ENCODE data around the gene MANBA.

Gene MANBA

DNA sequence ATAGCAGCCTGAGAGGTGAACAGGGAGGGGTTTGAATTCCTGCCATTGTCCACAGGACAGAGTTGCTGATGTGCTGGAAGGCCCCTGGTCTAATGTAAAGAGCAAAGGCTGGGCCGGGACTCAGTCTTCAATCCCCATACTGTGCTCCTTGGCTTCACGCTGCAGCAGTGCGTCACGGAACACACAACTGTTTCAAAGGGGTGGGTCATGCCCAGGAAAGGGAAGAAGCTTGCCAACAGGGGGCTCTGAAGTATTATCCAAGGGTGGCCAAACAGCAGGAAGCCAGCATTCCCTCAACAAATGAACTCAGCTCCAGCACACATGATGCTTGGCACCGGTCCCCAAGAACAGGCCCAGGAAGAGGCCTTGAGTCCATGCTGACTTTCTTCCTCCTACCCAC, 137.1 kb downstream of the MANBA start (continued):
- TF ChIP-seq, protein P1, sequence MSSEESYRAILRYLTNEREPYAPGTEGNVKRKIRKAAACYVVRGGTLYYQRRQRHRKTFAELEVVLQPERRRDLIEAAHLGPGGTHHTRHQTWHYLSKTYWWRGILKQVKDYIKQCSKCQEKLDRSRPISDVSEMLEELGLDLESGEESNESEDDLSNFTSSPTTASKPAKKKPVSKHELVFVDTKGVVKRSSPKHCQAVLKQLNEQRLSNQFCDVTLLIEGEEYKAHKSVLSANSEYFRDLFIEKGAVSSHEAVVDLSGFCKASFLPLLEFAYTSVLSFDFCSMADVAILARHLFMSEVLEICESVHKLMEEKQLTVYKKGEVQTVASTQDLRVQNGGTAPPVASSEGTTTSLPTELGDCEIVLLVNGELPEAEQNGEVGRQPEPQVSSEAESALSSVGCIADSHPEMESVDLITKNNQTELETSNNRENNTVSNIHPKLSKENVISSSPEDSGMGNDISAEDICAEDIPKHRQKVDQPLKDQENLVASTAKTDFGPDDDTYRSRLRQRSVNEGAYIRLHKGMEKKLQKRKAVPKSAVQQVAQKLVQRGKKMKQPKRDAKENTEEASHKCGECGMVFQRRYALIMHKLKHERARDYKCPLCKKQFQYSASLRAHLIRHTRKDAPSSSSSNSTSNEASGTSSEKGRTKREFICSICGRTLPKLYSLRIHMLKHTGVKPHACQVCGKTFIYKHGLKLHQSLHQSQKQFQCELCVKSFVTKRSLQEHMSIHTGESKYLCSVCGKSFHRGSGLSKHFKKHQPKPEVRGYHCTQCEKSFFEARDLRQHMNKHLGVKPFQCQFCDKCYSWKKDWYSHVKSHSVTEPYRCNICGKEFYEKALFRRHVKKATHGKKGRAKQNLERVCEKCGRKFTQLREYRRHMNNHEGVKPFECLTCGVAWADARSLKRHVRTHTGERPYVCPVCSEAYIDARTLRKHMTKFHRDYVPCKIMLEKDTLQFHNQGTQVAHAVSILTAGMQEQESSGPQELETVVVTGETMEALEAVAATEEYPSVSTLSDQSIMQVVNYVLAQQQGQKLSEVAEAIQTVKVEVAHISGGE (tag by site-specific recombination; conservative IDR thresholded peaks at IDR 0.05; ENCODE audit: low read depth) = no peak
- TF ChIP-seq ZNF777 (tag by site-specific recombination; IDR thresholded peaks at IDR 0.05; ENCODE audit: borderline replicate concordance) = no peak
- TF ChIP-seq ZSCAN30 (tag by site-specific recombination; IDR thresholded peaks at IDR 0.05) = no peak
- no peak for TF ChIP-seq SCRT2 (tag by site-specific recombination; IDR thresholded peaks at IDR 0.05)
- no peak for TF ChIP-seq REST (tag by site-specific recombination; IDR thresholded peaks at IDR 0.05)

GRCh38 chr4:102620697-102621497, 139.9 kb downstream of the MANBA start:
- Histone ChIP-seq H3K27ac (ENCODE audit: extremely low read depth, low read depth, low read length) (no peak overlapping the region), H3K4me1 (ENCODE audit: control insufficient read depth, insufficient read depth, low read length) (no peaks in the 10 kb centered on the region), H3K9me3 (ENCODE audit: control insufficient read depth, insufficient read depth, low read depth, low read length) (no peaks in the 10 kb centered on the region), H3K4me3 (ENCODE audit: low read depth, low read length) (peak overlapping the region; percentile 9; the same call in 1 of the 2 replicates), H3K36me3 (ENCODE audit: control insufficient read depth in 2 of 2, insufficient read depth in 1 of 2, low read length in 2 of 2) (peaks cover 0 to 7% of the 10 kb centered on the region in 2 experiments; a peak in 1 of 3 replicates)
- CTCF ChIA-PET = interaction anchor here (0.5 to 2.5 kb wide), 26 partner anchors 10 to 558 kb away, joined by 3 to 34 read pairs (median 4); partner anchors contain the start of genes BDH2, SLC9B1 and UBE2D3
- POLR2A ChIA-PET = interaction anchor here (1.2 to 1.5 kb wide), 2 partner anchors 206 to 248 kb away, joined by 7 to 8 read pairs; partner anchors contain the start of genes CISD2 and UBE2D3
- TF ChIP-seq ZNF366 (tag by site-specific recombination; conservative IDR thresholded peaks at IDR 0.05) (peak; percentile 34; the same call in 1 of the 2 replicates), ZNF112 (tag by site-specific recombination; IDR thresholded peaks at IDR 0.05) (no peak), ZNF48 (tag by site-specific recombination; IDR thresholded peaks at IDR 0.05) (no peak), ZNF830 (tag by site-specific recombination; IDR thresholded peaks at IDR 0.05; ENCODE audit: low read depth) (no peak), ZNF121 (tag by site-specific recombination; IDR thresholded peaks at IDR 0.05) (no peak), ZNF426 (tag by site-specific recombination; IDR thresholded peaks at IDR 0.05) (no peak), ZNF394 (tag by site-specific recombination; IDR thresholded peaks at IDR 0.05; ENCODE audit: borderline replicate concordance) (peak; percentile 69), PATZ1 (tag by site-specific recombination; IDR thresholded peaks at IDR 0.05) (no peak), ZNF214 (tag by site-specific recombination; IDR thresholded peaks at IDR 0.05; ENCODE audit: borderline replicate concordance) (no peak), ZNF449 (tag by site-specific recombination; IDR thresholded peaks at IDR 0.05) (no peak)
- TF ChIP-seq, protein P2, sequence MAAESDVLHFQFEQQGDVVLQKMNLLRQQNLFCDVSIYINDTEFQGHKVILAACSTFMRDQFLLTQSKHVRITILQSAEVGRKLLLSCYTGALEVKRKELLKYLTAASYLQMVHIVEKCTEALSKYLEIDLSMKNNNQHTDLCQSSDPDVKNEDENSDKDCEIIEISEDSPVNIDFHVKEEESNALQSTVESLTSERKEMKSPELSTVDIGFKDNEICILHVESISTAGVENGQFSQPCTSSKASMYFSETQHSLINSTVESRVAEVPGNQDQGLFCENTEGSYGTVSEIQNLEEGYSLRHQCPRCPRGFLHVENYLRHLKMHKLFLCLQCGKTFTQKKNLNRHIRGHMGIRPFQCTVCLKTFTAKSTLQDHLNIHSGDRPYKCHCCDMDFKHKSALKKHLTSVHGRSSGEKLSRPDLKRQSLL (tag by site-specific recombination; IDR thresholded peaks at IDR 0.05) = no peak
- TF ChIP-seq, protein P3, sequence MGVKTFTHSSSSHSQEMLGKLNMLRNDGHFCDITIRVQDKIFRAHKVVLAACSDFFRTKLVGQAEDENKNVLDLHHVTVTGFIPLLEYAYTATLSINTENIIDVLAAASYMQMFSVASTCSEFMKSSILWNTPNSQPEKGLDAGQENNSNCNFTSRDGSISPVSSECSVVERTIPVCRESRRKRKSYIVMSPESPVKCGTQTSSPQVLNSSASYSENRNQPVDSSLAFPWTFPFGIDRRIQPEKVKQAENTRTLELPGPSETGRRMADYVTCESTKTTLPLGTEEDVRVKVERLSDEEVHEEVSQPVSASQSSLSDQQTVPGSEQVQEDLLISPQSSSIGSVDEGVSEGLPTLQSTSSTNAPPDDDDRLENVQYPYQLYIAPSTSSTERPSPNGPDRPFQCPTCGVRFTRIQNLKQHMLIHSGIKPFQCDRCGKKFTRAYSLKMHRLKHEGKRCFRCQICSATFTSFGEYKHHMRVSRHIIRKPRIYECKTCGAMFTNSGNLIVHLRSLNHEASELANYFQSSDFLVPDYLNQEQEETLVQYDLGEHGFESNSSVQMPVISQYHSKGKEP (tag by site-specific recombination; IDR thresholded peaks at IDR 0.05) = no peak
- TF ChIP-seq, protein P4, sequence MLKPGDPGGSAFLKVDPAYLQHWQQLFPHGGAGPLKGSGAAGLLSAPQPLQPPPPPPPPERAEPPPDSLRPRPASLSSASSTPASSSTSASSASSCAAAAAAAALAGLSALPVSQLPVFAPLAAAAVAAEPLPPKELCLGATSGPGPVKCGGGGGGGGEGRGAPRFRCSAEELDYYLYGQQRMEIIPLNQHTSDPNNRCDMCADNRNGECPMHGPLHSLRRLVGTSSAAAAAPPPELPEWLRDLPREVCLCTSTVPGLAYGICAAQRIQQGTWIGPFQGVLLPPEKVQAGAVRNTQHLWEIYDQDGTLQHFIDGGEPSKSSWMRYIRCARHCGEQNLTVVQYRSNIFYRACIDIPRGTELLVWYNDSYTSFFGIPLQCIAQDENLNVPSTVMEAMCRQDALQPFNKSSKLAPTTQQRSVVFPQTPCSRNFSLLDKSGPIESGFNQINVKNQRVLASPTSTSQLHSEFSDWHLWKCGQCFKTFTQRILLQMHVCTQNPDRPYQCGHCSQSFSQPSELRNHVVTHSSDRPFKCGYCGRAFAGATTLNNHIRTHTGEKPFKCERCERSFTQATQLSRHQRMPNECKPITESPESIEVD (tag by site-specific recombination; IDR thresholded peaks at IDR 0.05) = peak; percentile 53; the same call in 1 of the 2 replicates
